NCI-H1930 (cell line): Measurements from ENCODE around the gene PRICKLE2.
A peak's percentile ranks its signal among the peaks of the same experiment; 100 is the strongest.

Source experiments
- DNase-seq, 2 experiments: peaks; one replicate each; lab custom pipeline; 2025; lab: John Stamatoyannopoulos, UW

Gene PRICKLE2

DNA sequence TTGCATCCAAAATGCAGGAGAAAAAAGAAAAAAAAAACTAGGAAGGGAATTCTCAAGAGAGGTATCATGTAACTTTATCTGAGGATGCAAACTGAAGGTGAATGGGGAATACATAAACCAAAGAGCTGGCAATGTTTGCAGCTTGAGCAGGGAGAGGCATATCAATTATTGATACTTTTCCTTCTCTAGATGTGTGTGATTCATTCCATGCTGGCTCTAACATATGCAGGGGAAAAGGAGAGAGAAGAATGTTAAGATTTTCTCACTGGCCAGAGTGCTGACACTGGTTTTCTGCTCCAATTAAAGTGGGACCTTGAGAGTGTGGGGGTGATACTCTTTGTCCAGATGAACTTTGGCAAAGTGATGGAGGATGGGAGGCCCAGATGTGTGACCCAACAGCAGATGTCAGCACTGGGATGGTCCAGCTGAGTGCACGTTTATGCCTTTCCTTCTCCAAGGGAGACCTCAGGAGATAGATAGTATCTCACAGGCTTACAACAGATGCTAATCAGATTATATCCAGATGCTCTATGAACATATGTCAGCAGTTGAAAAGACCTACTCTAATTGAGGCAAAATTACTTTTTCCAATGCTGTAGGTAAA is 152.0 kb downstream of the PRICKLE2 start:
- DNase-seq, result no peak

DNA sequence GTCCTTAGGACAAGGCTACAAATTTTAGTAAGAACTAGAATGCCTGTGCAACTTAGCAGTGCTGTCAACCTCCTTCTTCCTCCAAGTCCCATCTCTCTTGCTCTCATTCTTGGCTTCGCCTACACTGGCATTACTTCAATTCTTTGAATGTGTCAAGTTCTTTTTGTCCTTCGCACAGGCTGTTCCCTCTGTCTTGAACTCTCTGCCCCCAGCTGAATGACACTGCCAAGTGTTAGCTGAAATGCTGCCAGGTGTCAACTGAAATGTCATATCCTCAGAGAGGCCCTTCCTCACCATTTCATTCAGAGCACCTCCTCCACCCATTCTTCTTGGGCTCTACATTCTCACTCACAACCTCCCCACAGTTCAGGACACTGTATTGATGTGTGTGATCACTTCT is 153.1 kb downstream of the PRICKLE2 start:
- no peak for DNase-seq

DNA sequence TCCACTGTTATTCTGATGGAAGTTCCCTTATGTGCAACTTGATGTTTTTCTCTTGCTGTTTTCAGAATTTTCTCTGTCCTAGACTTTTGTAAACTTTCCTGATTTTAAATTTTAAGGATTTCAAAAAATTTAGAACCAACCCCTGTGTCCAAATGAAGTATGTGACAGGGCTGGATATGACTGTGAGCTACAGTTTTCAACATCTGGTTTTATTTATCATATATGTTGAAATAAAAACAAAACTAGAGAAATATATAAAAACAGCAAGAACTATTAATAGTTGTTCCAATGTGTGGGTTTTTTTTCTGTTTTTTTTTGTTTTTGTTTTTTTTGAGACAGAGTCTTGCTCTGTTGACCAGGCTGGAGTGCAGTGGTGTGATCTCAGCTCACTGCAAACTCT is 154.6 kb downstream of the PRICKLE2 start:
- DNase-seq, result no peak

DNA sequence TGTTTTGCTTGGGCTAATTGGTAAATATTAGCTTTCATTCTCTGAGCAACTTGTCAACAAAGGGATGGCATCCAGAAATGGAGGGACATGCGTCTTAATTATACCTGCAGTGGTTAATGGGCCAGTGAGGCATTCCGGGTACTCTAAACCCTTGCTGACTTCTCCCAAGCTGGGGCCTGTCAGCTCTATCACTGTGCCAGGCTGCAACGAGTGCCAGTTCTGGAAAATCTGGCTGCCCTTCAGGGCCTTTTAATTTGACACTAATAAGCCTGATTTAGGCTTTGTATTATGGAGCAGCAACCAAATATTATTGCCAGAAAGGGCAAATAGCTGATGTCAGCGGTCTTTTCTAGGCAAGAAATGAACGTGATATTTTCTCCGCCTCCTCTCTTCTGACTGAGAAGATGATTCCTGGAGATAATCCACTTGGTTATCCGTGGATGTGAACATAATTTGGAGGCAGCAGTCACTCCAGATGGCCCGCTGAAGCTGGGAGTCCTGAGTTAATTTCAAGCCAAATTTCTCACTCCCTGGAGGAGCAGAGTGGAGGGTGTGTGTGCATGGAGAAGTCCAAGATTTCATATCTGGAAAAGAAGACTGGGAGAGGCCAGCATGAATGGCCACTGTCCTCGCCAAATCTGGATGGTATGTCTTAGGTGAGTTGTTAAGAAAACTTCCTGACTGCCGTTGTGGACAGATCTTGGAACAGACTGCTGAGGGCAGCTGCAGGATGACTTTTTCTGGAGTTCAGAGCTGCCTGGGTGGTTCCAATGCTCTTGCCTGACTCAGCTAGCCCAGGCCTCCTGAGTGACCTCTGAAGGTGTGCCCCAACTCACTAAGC is 157.5 kb downstream of the PRICKLE2 start:
- DNase-seq, result no peak

DNA sequence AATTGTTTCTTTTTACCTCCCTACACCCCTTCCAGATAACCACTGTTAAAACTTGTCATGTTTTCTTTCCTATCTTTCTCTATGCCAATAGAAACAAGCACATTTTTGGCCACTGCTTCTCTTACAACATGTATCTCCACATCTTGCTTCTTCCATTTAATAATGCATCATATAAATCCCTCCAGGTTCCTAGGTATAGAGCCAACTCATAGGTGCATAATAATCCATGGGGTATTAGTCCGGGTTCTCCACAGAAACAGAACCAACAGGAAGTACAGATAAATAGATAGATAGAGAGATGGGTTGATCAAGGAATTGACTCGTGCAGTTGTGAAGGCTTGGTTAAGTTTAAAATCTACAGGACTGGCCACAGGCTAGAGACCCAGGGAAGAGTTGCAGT is 160.5 kb downstream of the PRICKLE2 start:
- no peak for DNase-seq

DNA sequence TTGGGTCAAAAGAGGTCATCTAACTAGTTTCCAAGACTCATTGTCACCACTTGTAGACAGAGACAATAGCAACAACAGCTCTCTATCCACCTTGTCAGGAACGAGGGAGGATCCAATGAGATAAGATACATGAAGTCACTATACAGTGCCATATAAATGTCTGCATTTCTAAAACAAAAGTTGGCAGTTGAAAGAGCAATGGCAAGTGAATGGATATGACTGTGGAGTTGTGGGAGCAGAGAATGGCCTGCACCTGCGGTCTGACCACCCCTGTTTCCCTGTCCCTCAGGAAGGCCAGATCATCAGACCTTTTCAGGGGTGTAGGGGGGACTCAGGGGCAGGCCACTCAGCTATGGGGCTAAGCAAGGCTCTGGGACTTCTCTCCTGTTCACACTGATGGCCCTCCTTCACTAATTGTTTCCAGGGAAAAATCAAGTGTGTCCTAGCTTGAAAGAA is 161.3 kb downstream of the PRICKLE2 start:
- DNase-seq, result no peak

DNA sequence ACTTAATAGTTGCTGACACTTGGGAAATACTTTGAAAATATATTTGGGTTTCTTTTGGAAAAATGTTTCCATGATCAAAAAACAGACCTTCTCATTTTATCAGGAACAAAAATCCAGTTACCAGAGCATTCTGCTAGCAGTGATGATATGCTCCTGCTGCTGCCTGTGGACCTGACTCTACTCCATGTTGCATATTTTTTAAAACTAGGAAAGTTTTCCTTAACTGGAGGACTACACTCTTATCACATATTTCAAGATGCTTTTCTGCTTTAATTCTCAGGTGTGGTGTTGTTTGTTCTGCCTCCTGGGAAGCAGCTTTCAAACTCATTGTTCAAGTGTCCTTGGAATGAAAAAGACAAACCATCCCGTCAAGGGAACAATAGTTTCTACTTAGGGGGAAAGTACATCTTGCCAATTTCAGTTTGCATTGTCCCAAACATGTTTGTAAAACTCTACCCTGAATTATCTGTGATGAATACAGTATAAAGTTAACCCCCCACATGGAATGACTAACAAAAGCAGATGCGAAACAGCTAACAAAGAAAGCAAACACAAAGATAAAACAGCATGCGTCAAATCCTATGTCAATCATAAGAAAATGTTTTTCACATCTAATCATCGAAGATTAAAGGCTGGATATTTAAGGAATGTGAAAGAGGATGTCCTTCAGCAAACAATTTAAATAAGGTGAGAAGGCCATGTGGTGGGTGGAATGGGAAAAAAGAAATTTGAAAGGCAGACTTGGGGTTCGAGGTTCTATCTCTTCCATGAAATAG is 161.9 kb downstream of the PRICKLE2 start:
- peak in 1 of 2 experiments; percentile 4 for DNase-seq

DNA sequence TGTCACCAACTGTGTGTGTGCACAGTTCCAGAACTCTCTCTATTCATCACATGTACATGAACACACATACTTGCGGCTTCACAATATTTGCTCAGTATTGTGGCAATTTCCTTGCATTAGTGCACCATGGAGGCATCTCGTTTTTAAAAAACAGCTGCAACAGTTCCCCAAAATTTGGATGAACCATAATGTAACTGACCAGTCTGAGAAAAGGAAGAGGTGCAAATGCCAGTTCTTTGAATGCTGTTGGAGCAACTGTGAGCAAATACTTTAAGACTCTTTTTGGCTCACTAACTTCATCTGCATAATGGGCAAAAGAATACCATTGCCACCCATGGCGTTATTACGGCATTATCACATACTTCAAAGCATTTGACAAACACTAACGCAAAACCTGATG is 163.6 kb downstream of the PRICKLE2 start:
- no peak for DNase-seq

DNA sequence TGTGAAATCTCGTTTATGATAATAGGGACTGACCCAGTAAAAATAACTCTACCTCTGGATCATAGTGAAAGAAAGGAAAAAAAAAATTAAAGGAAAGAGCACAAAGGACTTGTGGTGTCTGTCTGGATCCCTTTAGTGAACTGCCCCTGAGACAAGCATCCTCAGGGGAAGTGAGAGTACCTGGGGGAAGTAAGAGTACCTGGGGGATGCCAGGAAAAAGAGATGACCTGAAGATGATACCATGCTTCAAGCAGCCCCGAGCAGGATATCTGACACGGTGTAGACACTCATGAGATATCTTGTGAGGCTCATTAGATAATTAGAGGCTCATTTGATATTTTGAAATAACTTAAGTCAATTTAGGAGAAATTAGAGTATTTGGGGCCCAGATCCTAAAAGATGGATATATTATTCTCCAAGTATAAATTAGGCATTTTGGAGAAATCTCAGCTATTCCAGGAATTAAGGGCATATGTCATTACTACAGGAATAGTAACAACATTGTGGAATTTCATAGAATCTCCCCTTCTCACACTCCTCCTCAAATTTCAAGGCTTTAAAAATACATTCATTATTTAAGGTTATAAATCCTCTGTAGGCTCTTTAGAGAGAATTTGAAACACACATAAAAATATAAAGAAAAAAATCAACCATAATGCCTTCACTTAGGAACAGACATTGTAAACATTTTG is 165.6 kb downstream of the PRICKLE2 start:
- DNase-seq, result no peak

DNA sequence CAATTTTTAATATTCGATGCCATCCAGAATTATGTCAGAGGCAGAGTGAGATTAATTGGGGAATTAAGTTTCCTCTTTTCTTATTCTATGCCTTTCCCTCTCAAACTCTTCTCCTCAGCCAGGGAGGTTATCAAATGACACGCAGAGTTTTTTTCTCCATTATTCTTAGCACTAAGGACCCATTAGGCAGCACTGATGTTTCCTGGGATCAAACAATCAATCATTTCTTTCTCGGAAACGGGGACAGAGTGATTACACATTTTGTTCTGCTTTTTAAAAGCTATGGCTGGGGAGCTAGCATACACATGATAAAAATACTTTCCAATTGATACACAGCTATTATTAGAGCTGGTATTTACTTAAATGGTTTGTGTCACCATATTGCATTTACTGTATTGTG is 166.7 kb downstream of the PRICKLE2 start:
- DNase-seq, result no peak

DNA sequence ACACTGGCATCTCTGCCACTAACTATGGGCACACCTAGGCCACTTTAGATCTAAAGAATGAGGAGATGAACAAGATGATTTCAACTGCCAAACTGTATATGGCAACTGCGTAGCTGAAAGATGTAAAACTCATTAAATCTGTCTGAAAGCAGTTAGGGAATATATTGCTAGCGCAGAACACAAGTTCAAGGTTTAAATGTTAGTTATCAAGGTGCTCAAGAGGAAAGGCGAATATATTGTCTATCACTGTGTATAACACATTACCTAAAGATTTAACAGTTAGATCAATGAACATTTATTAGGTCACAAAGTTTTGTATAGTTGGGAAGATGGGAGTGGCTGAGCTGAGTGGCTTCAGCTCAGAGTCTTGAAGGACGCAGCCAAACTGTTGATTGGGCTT is 168.0 kb downstream of the PRICKLE2 start:
- no peak for DNase-seq

DNA sequence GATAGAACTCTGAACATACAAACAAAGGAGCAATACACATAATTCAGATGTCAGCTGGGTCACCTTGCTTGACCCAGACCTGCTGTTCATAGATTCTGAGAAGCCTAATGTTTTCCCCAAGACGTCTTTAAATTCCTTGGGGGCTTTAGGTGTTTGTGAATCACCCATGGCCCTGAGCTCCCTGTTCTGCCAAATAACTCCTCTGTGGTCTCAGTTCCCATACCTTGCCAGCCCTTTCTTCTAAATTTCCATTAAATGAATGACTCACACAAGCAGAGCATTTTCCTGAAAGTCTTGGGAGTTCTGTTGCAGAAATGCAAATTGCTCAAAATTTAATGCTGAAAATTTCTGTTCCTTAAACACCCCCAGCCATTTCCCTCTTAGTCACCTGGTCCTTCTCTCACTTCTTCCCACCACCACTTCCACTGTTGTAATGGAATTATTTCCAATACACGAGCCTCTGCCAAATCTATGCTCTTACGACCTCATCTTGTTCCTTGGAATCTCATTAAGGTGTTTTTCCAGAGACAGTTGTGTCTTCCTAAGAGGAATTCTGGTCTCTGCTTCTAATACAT is 168.6 kb downstream of the PRICKLE2 start:
- DNase-seq, result no peak

DNA sequence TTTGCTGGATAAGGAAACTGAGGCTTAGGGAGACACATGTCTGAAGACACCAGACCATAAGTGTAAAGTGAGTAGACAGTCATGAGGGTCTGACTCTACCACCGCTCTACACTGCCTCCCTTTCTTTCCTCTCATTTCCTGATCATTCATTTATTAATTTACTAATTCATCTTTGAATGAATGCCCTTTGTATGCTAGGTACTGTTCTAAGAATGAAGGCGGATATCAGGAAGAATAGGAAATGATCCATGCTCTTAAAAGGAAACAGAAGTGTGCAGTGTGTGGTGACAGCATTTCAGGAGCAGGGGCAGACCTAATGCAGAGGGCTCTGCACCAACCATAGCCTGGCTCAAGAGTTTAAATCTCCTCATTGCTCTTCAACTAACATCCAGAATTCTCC is 170.2 kb downstream of the PRICKLE2 start:
- no peak for DNase-seq

DNA sequence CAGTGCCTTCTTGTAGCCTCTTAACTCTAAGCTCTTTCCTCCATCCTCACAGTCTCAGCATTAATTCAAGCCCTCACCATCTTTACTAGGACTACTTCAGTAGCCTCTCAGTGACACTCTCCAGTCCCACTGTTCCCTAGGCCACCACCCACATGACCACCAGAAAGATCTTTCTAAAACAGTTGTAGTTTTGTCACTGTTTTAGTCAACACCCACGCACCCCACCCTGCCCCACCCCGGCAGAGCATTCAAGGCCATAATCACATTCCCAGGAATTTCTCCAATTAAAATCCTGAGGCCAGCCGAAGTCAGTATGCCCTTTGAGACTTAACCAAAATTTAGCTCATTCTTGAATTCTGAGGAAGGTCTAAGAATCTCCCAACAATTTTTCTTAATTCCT is 170.8 kb downstream of the PRICKLE2 start:
- no peak for DNase-seq

DNA sequence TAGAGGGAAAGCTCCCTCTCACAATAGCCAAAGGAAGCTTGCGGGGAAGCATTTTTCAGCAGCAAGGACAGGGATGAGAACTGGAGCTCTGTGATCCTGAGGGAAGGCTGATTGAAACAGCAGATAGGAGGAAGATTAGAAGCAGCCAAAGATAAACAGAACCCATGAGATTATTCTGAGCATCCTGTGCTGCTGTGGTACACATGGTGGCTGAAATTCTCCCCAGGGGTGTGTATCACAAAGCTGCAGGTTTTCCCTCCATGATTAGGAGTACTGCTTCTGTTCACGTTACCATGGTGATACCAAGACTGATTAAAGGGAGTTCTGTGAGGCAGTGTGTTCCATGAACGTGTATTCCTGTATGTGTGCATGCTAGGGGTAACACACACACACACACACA is 171.7 kb downstream of the PRICKLE2 start:
- no peak for DNase-seq

DNA sequence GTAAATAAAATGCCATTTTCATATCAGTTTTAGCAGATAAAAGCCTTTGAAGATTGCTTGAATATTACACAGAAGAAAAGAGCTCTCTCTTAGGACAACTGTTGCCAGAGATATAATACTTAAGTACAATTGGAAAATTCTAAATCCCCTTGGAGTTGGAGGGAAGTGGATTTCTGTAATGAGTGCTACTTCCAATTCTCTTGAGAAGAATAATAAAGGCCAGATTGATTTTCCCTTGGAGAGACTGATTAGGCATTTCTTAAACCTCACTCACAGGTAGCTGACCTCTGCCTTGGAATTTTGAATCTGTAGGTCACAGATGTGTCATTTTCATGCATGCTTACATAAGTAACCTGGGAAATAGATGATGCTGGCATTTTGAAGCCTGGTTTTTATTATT is 172.1 kb downstream of the PRICKLE2 start:
- no peak for DNase-seq

DNA sequence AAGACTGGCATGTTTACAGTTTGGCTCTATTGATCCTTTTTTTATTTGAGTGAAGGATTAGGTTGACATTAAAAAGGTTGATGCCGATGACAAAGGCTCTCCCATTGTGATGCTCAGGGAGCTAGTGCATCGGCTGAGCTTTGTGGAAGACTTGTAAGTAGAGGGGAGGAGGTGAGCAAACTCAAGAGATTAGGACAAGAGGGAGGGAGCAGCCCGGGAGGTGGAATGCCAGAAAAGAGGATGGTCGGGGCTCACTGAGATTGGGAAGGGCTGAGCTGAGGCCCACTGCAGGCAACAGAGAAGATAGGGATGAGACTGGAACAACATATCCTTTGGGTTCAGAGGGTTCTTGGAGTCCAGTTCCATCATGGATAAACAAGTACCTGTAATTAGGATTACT is 175.4 kb downstream of the PRICKLE2 start:
- no peak for DNase-seq

DNA sequence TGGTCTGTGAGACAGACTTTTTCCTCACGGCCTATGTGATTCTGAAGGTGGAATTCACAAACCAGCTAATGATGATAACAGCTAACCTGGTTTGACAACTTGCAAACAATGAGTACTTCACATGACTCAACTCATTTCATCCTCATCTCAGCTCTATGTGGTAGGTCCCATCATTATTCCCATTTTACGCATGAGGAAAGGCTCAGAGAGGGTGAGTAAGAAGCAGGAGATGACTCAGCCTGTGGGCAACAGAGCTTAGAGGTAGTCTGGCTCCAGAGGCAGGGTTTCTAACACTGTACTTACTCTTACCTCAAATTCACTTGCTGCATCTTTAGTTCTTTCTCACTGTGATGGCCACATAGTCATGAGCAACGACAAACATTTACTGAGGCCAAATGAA is 176.1 kb downstream of the PRICKLE2 start:
- DNase-seq, result no peak

DNA sequence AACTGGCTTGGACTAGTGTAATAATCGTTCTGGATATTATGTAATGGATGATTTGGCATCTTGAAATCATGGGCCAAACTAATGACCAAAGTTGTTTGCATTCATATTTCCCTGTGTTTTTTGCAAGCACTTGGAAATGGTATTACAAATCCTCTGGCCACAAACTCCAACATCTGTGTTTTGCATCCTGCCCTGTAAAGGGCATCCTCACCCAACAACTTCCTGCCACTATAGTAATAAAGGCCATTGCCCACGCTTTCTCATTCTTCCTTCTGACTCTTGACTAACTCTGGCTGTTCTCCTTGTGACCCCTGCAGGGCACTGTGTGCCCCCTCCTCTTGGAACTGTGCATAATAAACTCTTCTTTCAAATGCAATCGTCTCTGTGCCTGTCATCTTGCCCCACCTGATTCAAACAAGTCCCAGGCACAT is 176.6 kb downstream of the PRICKLE2 start:
- DNase-seq, result no peak

DNA sequence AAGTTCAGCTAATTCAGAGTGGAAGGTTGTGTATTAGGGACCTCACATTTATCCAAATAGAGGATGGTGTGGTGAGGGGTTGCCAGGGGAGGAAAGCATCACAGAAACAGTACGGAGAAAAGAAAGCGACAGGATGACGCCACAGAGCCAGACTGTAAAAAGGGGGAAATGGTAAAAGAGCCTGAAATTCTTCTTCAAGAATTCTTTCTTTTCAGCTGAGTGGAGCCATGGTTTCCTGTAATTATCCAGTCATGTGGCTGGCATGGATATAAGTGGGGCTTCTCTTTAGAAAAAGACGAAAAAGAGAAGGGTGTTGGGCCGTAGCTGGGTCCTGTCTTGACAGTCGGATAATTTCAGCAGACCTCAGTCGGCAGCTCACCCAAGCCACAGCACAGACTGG is 177.5 kb downstream of the PRICKLE2 start:
- no peak for DNase-seq

DNA sequence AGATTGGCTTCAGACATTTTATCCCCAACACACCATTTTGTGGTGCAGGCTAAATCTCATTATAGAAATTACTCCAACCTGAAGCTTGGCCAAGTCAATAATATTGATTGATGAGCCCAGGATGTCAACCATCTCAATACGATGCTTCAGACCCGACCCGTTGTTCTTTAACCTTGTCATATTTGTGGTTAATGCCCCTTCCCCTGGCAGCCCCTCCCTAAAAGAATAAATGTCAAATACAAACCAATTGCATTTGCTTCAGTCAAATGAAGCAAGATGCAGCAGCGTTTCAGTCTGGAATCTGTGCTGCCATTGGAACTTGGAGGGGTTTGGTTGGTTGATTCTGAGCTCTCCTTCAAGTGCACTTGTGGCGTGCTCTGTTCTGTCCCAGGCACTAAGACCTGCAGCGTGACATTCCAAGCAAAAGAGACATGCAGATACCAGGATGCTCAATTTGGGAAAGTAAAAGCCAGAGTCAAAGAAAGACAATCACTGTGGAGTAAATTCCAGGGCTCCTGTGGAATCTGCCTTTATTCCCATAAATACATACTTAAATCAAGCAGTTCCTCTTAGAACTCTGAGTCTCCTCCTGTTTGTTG is 178.2 kb downstream of the PRICKLE2 start:
- no peak for DNase-seq

DNA sequence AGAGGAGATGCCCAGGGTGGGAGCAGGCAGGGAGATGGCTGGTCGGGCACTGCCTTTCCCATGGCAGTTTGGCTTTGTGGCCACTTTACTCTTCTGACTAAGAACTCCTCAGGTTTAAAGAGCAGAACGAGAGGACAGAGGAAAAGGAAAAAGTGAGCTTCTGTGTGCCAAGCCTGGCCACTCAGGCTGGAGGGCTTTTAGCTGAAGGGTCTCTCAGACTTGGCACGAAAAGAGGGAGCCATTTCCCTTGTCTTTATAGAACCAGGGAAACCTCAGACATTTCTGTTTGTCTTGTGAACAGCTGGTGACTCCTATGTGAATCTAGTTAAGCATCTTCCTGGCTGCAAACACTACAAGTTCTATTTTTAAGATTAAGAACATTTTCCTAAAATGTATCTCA is 178.7 kb downstream of the PRICKLE2 start:
- no peak for DNase-seq
